ENCODE results near the gene SETD5. TPM values are rescaled to one million over a fixed set of nuclear protein-coding genes. Genes with fewer than 3 reads are reported as not detected.

SETD5 gene
- total RNA-seq, 2 experiments from 2014 or later: 120 to 214 TPM

GRCh38 chr3:9352917-9353752 lies 44.3 kb upstream of the SETD5 start:
- ChIA-PET CTCF (ENCODE audit: unreplicated experiment) (interaction anchor here (0.7 to 2.5 kb wide), 2 partner anchors 10 to 151 kb away, joined by 4 to 16 read pairs; partner anchors contain the start of gene THUMPD3), POLR2A (interaction anchor here (0.9 to 2.8 kb wide), 3 partner anchors 10 to 45 kb away, joined by 3 to 19 read pairs (median 6); partner anchors contain the start of genes SETD5 and THUMPD3)
- no peaks in the 10 kb centered on the region for H3K36me3 ChIP-seq (ENCODE audit: insufficient read depth, low read length)
- no TSS peak for BruUV-seq (replicated peaks)
- no peaks in the 10 kb centered on the region for H3K9me2 ChIP-seq (ENCODE audit: insufficient read depth, low read length)
- no peak overlapping the region for H3K27ac ChIP-seq (ENCODE audit: low read depth, low read length, poor library complexity, severe bottlenecking)
- H3K4me3 ChIP-seq (ENCODE audit: low read depth, low read length, poor library complexity, severe bottlenecking): no peak overlapping the region
- TF ChIP-seq EZH2phosphoT487 (IDR thresholded peaks at IDR 0.05; ENCODE audit: borderline replicate concordance, low read depth, low read length) (no peak), CTCF (conservative IDR thresholded peaks at IDR 0.05; ENCODE audit: low read length) (peak; percentile 98)
- no peaks in the 10 kb centered on the region for H3K79me2 ChIP-seq (ENCODE audit: insufficient read depth, low read depth, low read length)
- intact Hi-C loops (cut with micrococcal nuclease; ENCODE audit: unreplicated experiment): loop anchor here (2.0 to 5.0 kb wide), 3 partner anchors 69 to 148 kb away; no protein-coding TSS in a partner anchor
- peaks cover 21% of the 10 kb centered on the region for H3K4me1 ChIP-seq (ENCODE audit: insufficient read depth, low read length, poor library complexity, severe bottlenecking)
- DNase-seq (ENCODE audit: low spot score): peak; percentile 64
- no peak overlapping the region for H3K4me2 ChIP-seq (ENCODE audit: low read length)
- no peaks in the 10 kb centered on the region for H3K9me3 ChIP-seq (ENCODE audit: low read length)
- H4K20me1 ChIP-seq (ENCODE audit: insufficient read depth, low read length): no peaks in the 10 kb centered on the region
- H2AFZ ChIP-seq (ENCODE audit: low read length): peak overlapping the region; percentile 48; the same call in 1 of the 2 replicates

GRCh38 chr3:9361691-9362388 lies 35.6 kb upstream of the SETD5 start:
- CTCF ChIA-PET (ENCODE audit: unreplicated experiment): interaction anchor here (2.1 kb wide), 1 partner anchor 9 kb away, joined by 16 read pairs; no protein-coding TSS in a partner anchor
- DNase-seq (ENCODE audit: low spot score): no peak
- H3K9me2 ChIP-seq (ENCODE audit: insufficient read depth, low read length): no peaks in the 10 kb centered on the region
- peaks cover 14% of the 10 kb centered on the region for H3K4me1 ChIP-seq (ENCODE audit: insufficient read depth, low read length, poor library complexity, severe bottlenecking)
- peak overlapping the region; percentile 77 for H3K4me3 ChIP-seq (ENCODE audit: low read depth, low read length, poor library complexity, severe bottlenecking)
- peaks cover 23% of the 10 kb centered on the region for H3K36me3 ChIP-seq (ENCODE audit: insufficient read depth, low read length)
- intact Hi-C loops (cut with micrococcal nuclease; ENCODE audit: unreplicated experiment): loop anchor here (5.0 kb wide), 1 partner anchor 285 kb away; the partner anchor contains the start of gene MTMR14
- BruUV-seq (replicated peaks): no TSS peak
- H3K9me3 ChIP-seq (ENCODE audit: low read length): peaks cover 4% of the 10 kb centered on the region; the same call in 1 of the 2 replicates
- TF ChIP-seq CTCF (conservative IDR thresholded peaks at IDR 0.05; ENCODE audit: low read length) (no peak), EZH2phosphoT487 (IDR thresholded peaks at IDR 0.05; ENCODE audit: borderline replicate concordance, low read depth, low read length) (no peak)
- H3K27ac ChIP-seq (ENCODE audit: low read depth, low read length, poor library complexity, severe bottlenecking): no peak overlapping the region
- peak overlapping the region; percentile 76 for H3K4me2 ChIP-seq (ENCODE audit: low read length)
- H3K79me2 ChIP-seq (ENCODE audit: insufficient read depth, low read depth, low read length): peaks cover 9% of the 10 kb centered on the region
- H2AFZ ChIP-seq (ENCODE audit: low read length): peak overlapping the region; percentile 90; the same call in 1 of the 2 replicates
- no peaks in the 10 kb centered on the region for H4K20me1 ChIP-seq (ENCODE audit: insufficient read depth, low read length)
- POLR2A ChIA-PET: interaction anchor here (0.6 to 3.8 kb wide), 8 partner anchors 8 to 247 kb away, joined by 3 to 64 read pairs (median 6); partner anchors contain the start of gene SETD5

Measured in OCI-LY7 (cell line).